Activated naive CD4-positive, alpha-beta T cell treated with anti-CD3 and anti-CD28 coated beads for 36 hours (primary cell): ENCODE data around the gene PTPRR. TPM values are rescaled to one million over a fixed set of nuclear protein-coding genes. Genes with fewer than 3 reads are reported as not detected.

ENCODE experiments used
- CTCF ChIA-PET: fragments of 350-600 bp; sonication (Branson Sonifier 250); formaldehyde crosslinking; loops from one replicate; lab custom pipeline; 2021; ENCODE audit warnings: antibody characterized with exemption; lab: Charles Lee
- DNase-seq: peaks from one replicate; pipeline ENCODE4 v3.0.0-alpha.2; 2020
- H3K27ac Mint-ChIP-seq: one replicate; pipeline ENCODE4 v1.8.0; 2021; ENCODE audit warnings: mild to moderate bottlenecking, mixed read lengths
- H3K27me3 Mint-ChIP-seq: one replicate; pipeline ENCODE4 v1.8.0; 2021; ENCODE audit warnings: low read depth, mixed read lengths
- H3K36me3 Mint-ChIP-seq: one replicate; pipeline ENCODE4 v1.8.0; 2021; ENCODE audit warnings: low read depth, mixed read lengths
- H3K4me1 Mint-ChIP-seq: one replicate; pipeline ENCODE4 v1.8.0; 2021; ENCODE audit warnings: low read depth, mixed read lengths
- H3K4me3 Mint-ChIP-seq: one replicate; pipeline ENCODE4 v1.8.0; 2021; ENCODE audit warnings: mild to moderate bottlenecking, moderate library complexity, mixed read lengths
- H3K9me3 Mint-ChIP-seq: one replicate; pipeline ENCODE4 v1.8.0; 2021; ENCODE audit warnings: mixed read lengths
- intact Hi-C: fragments of 100-400 bp; cut with micrococcal nuclease; formaldehyde crosslinking; loops from one replicate; pipeline ENCODE4 v1.15.1; 2023
- total RNA-seq, 2 experiments: library from RNA; stranded (reverse); gene quantifications; one replicate each; pipeline ENCODE4 v1.2.3, GENCODE V29; 2021

The PTPRR gene
- total RNA-seq, 2 experiments from 2014 or later: not detected

DNA sequence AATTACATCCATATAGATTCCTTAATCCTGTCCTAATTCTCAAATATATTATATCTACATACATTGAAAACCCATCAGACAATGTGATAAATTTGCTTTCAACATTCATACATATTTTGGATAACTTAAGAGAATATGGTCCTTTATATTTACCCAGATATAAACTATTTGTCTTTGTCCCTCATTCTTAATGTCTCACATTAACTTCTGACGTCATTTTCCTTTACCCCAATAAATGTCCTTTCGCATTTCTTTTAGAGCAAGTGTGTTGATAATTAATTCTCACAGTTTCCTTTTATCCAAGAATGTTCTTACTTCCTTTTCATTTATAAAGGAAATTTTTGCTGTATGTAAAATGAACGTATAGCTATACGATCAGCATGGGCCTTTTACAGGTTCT, 12.6 kb upstream of the PTPRR start:
- Mint-ChIP-seq H3K36me3 (no peaks in the 10 kb centered on the region), H3K27me3 (peaks cover 3% of the 10 kb centered on the region), H3K4me3 (no peak overlapping the region), H3K4me1 (no peaks in the 10 kb centered on the region), H3K9me3 (no peaks in the 10 kb centered on the region), H3K27ac (no peak overlapping the region)
- CTCF ChIA-PET: no interaction called here
- intact Hi-C loops: no loop called here
- no peak for DNase-seq

DNA sequence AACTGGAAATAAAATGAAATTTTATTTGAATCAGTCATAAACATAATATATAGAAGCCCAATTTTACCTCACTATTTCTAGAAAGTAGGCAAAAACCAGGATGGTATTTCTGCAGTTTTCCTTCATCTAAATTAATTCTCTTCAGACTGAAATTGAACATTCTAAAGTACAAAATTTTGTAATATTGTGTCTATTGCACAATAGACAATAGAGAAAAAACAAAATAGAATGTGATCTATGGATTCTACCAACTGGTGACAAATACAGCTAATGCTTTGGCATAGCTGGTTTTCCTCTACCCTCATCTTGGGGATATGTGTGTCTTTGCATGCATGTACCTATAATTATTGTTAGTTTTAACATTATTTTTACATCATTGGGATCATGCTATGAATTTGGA, 8.5 kb upstream of the PTPRR start:
- Mint-ChIP-seq H3K9me3 (no peaks in the 10 kb centered on the region), H3K27me3 (no peaks in the 10 kb centered on the region), H3K27ac (no peak overlapping the region), H3K4me1 (no peaks in the 10 kb centered on the region), H3K36me3 (no peaks in the 10 kb centered on the region), H3K4me3 (no peak overlapping the region)
- CTCF ChIA-PET: no interaction called here
- no peak for DNase-seq
- intact Hi-C loops: no loop called here

DNA sequence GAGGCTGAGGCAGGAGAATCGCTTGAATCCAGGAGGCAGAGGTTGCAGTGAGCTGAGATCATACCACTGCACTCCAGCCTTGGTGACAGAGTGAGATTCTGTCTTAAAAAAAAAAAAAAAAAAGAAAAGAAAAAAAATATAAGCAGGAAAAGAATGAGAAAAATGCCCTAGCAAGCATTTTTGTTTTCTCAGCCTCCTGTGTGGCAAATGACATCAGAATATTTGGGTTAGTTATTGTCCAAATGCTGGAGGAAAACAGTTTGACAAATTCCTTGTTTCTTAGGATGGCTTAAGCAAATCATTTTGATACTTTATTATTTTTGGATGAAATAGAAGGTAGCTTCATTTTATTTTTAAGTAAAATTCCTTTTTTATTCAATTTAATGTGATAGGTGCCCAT, 7.5 kb upstream of the PTPRR start:
- H3K4me1 Mint-ChIP-seq: no peaks in the 10 kb centered on the region
- CTCF ChIA-PET: no interaction called here
- no peaks in the 10 kb centered on the region for H3K9me3 Mint-ChIP-seq
- no peak overlapping the region for H3K27ac Mint-ChIP-seq
- no peak for DNase-seq
- intact Hi-C loops: no loop called here
- H3K27me3 Mint-ChIP-seq: no peaks in the 10 kb centered on the region
- H3K4me3 Mint-ChIP-seq: no peak overlapping the region
- no peaks in the 10 kb centered on the region for H3K36me3 Mint-ChIP-seq

DNA sequence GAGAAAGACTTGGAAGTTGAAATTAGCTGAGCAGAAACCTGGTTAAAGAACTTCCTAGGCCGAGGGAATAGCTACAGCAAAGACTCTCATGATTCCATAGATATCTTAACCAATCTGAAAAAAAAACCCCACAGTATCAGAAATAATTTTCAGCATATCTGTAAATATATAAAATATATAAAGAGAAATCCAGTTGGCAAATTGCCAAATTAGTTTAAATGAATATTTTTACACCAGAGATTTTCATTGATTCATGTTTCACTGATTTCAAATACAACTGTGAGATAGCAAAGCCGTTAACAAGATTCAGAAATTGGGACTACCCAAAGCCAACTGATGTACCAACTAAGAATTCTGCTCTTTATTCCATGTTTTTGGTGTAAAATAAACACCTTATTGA, 6.8 kb upstream of the PTPRR start:
- Mint-ChIP-seq H3K27ac (no peak overlapping the region), H3K36me3 (no peaks in the 10 kb centered on the region), H3K27me3 (no peaks in the 10 kb centered on the region), H3K4me3 (no peak overlapping the region), H3K9me3 (no peaks in the 10 kb centered on the region), H3K4me1 (no peaks in the 10 kb centered on the region)
- CTCF ChIA-PET: interaction anchor here (0.6 kb wide), 1 partner anchor 580 kb away, joined by 3 read pairs; no protein-coding TSS in a partner anchor
- intact Hi-C loops: no loop called here
- no peak for DNase-seq

DNA sequence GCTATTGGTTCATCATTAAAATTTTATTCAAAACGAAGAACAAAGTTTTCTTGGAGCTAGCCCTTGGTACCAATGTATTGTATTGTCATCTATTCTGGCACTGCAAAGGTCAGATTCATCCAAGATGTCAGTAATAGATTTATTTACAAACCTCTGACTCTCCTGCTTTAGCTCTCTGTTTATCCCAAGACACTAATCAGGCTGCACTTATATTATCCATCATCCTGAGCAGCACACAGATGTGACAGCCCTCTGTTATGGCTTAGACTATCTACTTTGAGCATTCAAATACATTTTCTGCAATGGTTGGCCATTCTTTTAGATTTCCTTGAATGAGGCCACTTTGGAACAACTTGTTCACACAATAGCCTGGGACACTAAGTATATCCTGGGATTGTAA, 5.0 kb upstream of the PTPRR start:
- DNase-seq: no peak
- peaks cover 8% of the 10 kb centered on the region for H3K27me3 Mint-ChIP-seq
- intact Hi-C loops: no loop called here
- H3K36me3 Mint-ChIP-seq: no peaks in the 10 kb centered on the region
- no peak overlapping the region for H3K4me3 Mint-ChIP-seq
- peaks cover 2% of the 10 kb centered on the region for H3K9me3 Mint-ChIP-seq
- H3K4me1 Mint-ChIP-seq: no peaks in the 10 kb centered on the region
- no peak overlapping the region for H3K27ac Mint-ChIP-seq
- CTCF ChIA-PET: no interaction called here

DNA sequence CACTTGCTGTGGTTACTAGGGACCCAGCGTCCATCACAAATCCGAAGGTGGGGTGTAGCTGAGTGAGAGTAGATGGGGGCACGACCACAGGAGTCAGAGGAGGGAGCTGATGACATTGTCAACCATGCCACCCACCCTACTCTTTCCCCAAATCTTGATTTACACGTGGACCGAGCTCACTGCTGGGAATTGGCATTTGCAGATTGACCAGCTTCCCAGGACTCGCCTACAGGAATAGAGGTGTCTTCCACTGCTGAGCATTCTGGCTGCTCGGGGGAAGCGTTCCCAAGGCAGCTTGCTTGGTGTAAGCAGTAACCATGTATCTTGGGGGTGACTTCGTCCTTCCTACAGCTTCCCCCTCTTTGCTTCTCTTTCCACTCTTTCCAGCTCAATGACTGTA, 353 bp upstream of the PTPRR start:
- Mint-ChIP-seq H3K4me1 (no peaks in the 10 kb centered on the region), H3K27me3 (peaks cover 19% of the 10 kb centered on the region), H3K4me3 (no peak overlapping the region), H3K36me3 (no peaks in the 10 kb centered on the region), H3K27ac (no peak overlapping the region), H3K9me3 (peaks cover 2% of the 10 kb centered on the region)
- intact Hi-C loops: no loop called here
- CTCF ChIA-PET: no interaction called here
- no peak for DNase-seq

DNA sequence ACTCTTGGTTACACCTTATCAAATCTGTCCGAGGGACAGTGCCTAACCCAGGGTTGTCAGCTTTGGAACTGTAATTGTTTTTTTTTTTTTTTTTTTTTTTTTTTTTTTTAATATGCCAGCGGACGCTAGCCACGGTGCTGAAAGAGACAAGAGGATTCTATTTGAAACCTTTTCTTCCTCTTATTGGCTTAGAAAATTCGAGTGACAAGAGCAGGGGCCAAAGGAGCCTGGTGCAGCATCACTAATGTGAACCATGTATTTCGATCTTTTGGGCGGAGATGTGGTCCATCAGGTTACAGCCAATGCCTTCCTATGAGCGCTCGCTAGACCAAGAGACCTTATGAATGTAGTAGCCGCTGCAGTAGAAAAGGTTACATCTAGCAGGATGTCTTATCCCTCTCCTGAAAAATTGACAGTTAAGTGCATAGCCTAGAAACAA, 922 bp downstream of the PTPRR start:
- CTCF ChIA-PET: no interaction called here
- Mint-ChIP-seq H3K9me3 (peaks cover 3% of the 10 kb centered on the region), H3K4me3 (no peak overlapping the region), H3K36me3 (no peaks in the 10 kb centered on the region), H3K27me3 (peaks cover 19% of the 10 kb centered on the region), H3K4me1 (no peaks in the 10 kb centered on the region), H3K27ac (no peak overlapping the region)
- DNase-seq: no peak
- intact Hi-C loops: no loop called here

DNA sequence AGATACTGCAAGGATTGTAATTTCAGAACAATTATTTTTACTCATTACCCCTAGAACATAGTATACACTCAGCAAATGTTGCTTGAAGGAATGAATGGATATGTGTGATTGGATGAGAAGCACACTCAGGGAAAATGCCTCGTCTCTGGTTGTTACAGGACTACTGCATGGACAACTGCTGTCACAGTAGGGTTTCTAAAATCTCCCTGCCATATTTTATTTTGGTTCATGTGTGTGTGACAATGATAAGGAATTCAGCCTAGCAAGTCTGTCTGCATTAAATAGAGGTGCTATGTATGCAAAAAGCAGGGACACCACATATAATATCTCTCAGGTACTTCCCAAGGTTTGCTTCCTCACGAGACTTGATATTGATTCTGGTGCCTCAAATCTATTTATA, 1.4 kb downstream of the PTPRR start:
- DNase-seq: no peak
- CTCF ChIA-PET: no interaction called here
- Mint-ChIP-seq H3K36me3 (no peaks in the 10 kb centered on the region), H3K27ac (no peak overlapping the region), H3K9me3 (peaks cover 3% of the 10 kb centered on the region), H3K27me3 (peaks cover 19% of the 10 kb centered on the region), H3K4me1 (no peaks in the 10 kb centered on the region), H3K4me3 (no peak overlapping the region)
- intact Hi-C loops: no loop called here

DNA sequence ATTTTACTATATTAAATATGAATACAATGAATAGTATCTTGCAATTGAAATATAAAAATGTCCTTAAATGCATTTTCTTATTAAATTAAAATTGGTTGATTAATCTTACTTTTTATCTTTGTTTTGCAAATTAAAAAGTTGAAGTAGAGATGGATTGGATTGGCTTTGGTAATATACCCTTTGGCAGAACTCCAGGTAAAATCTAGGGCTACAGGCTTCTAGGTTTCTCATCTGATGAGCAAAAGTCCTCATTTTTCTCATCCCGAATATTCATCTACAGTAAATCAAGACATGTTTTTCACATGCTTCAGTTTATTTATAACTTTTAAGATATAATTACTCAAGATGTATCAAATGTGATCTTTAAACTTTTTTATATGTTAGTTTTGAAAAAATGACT, 2.2 kb downstream of the PTPRR start:
- Mint-ChIP-seq H3K4me1 (no peaks in the 10 kb centered on the region), H3K36me3 (no peaks in the 10 kb centered on the region), H3K9me3 (peaks cover 3% of the 10 kb centered on the region), H3K27me3 (peaks cover 19% of the 10 kb centered on the region), H3K4me3 (no peak overlapping the region), H3K27ac (no peak overlapping the region)
- intact Hi-C loops: no loop called here
- CTCF ChIA-PET: no interaction called here
- no peak for DNase-seq

DNA sequence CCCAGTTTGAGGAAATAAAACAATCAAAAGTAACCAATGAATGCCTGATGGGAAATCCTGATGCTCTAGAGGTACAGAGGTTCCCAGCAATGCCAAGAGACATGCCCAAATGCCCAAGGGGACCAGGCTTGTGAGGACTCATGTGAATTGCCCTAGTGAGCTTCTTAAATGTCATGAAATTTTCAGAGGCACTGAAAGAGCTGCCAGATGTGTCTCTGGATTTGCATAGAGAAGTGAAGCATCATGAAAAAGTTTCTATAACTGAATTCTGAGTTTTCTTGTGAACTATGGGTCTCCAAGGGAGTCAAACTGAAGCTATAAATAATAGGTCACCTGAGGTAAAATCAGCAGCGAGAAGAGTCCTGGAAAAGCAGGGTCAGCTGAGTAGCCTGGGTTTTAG, 9.9 kb downstream of the PTPRR start:
- Mint-ChIP-seq H3K27ac (no peak overlapping the region), H3K4me3 (no peak overlapping the region), H3K27me3 (peaks cover 4% of the 10 kb centered on the region), H3K36me3 (no peaks in the 10 kb centered on the region), H3K4me1 (no peaks in the 10 kb centered on the region), H3K9me3 (peaks cover 3% of the 10 kb centered on the region)
- CTCF ChIA-PET: no interaction called here
- DNase-seq: no peak
- intact Hi-C loops: no loop called here

DNA sequence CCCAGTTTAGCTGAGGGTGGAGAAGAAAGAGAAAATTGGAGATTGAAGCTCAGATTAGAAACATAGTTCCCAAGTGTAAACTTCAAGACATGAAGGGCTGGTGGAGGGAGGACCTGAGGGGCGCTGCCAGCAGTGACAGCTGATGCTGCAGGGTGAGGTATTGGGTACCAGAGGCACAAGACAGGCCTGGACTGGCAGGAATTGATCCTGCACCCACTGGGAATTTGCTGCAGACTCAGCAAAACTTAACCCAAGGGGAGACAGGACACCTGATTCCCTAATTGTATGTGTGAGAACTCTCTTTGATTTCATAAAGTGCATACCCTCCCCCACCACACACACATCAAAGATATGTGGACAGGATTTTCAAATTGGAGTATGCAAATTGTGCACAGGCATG, 11.6 kb downstream of the PTPRR start:
- no peaks in the 10 kb centered on the region for H3K4me1 Mint-ChIP-seq
- intact Hi-C loops: no loop called here
- peaks cover 4% of the 10 kb centered on the region for H3K27me3 Mint-ChIP-seq
- peaks cover 2% of the 10 kb centered on the region for H3K9me3 Mint-ChIP-seq
- CTCF ChIA-PET: interaction anchor here (0.6 kb wide), 1 partner anchor 318 kb away, joined by 3 read pairs; no protein-coding TSS in a partner anchor
- H3K27ac Mint-ChIP-seq: no peak overlapping the region
- H3K4me3 Mint-ChIP-seq: no peak overlapping the region
- H3K36me3 Mint-ChIP-seq: no peaks in the 10 kb centered on the region
- DNase-seq: no peak

DNA sequence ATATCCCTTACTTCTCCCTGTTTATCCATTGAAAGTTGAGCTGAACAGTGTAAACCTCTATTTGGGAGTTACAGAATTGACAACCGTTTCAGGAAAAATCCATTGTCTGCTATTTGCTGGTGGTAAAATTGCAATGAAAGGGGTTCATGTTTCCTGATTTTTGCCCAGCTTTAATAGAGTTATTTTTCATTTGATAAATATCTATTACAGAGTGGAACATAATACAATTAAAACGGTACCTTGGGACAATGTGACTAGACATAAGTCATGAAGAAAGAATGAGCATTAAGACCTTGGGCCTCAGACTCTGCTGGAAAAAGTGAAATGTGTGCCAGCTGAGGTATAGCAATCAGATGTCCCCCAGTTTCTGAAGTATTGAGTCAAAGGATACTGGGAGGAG, 13.1 kb downstream of the PTPRR start:
- no peaks in the 10 kb centered on the region for H3K36me3 Mint-ChIP-seq
- no peak for DNase-seq
- CTCF ChIA-PET: no interaction called here
- intact Hi-C loops: no loop called here
- H3K27me3 Mint-ChIP-seq: peaks cover 4% of the 10 kb centered on the region
- H3K9me3 Mint-ChIP-seq: peaks cover 2% of the 10 kb centered on the region
- no peak overlapping the region for H3K27ac Mint-ChIP-seq
- H3K4me3 Mint-ChIP-seq: no peak overlapping the region
- H3K4me1 Mint-ChIP-seq: no peaks in the 10 kb centered on the region

DNA sequence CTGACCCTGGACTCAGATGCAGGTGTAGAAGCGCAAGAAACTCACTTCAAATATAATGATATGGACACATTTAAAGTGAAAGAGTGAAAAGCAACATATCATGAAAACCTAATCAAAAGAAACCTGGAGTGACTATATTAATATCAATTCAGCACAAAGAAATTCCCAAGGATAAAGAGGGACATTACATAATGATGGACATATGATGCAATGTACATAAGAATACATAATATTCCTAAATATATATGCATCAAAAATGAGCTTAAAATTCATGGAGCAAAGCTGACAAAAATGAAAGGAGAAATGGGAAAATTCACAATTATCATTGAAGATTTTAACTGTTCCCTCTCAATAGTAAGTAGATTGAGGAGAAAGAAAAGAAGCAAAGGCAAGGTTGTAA, 24.6 kb downstream of the PTPRR start:
- CTCF ChIA-PET: no interaction called here
- Mint-ChIP-seq H3K4me3 (no peak overlapping the region), H3K4me1 (no peaks in the 10 kb centered on the region), H3K9me3 (peaks cover 1% of the 10 kb centered on the region), H3K27ac (no peak overlapping the region), H3K36me3 (no peaks in the 10 kb centered on the region), H3K27me3 (no peaks in the 10 kb centered on the region)
- no peak for DNase-seq
- intact Hi-C loops: no loop called here

DNA sequence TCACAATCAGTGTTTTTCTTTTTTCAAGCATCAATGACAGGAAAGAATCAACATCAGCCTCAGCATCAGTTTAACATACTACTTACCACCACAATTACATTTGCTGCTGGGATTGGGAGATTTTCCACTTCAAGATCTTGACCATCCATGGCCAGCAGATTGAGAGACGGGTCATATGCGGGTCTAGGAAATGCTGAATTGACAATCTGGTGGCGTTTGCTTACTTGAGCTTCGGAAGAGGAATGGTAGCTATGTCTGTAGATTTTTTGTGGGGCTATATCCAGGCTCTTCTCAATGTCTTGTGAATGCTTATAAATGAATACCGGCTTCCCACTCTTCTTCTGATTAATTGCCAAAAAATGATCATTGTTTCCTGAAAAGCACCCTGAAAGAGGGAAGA, 27.9 kb downstream of the PTPRR start:
- intact Hi-C loops: no loop called here
- Mint-ChIP-seq H3K27ac (no peak overlapping the region), H3K36me3 (no peaks in the 10 kb centered on the region), H3K9me3 (peaks cover 1% of the 10 kb centered on the region), H3K4me3 (no peak overlapping the region), H3K27me3 (no peaks in the 10 kb centered on the region), H3K4me1 (no peaks in the 10 kb centered on the region)
- no peak for DNase-seq
- CTCF ChIA-PET: no interaction called here
